Mucosa of rectum (tissue), 2 donors: ENCODE measurements around the gene SMAD5.

Source experiments
- H3K27ac ChIP-seq, 2 donors: one replicate each; pipeline ENCODE4 v1.7.0; 2013; ENCODE audit warnings: inconsistent platforms in 2 of 2, low read depth in 2 of 2, low read length in 2 of 2
- H3K27me3 ChIP-seq, 2 donors: one replicate each; pipeline ENCODE4 v1.7.0; 2013; ENCODE audit warnings: low read length in 2 of 2; ENCODE audit not compliant: control insufficient read depth in 2 of 2, insufficient read depth in 2 of 2
- H3K36me3 ChIP-seq, 2 donors: one replicate each; pipeline ENCODE4 v1.7.0; 2013; ENCODE audit warnings: low read length in 2 of 2; ENCODE audit not compliant: control insufficient read depth in 2 of 2, insufficient read depth in 2 of 2
- H3K4me1 ChIP-seq, 2 donors: one replicate each; pipeline ENCODE4 v1.7.0; 2013; ENCODE audit warnings: low read length in 2 of 2, mild to moderate bottlenecking in 1 of 2; ENCODE audit not compliant: control insufficient read depth in 2 of 2, insufficient read depth in 2 of 2
- H3K4me3 ChIP-seq, 2 donors: one replicate each; pipeline ENCODE4 v1.7.0; 2013; ENCODE audit warnings: low read length in 2 of 2
- H3K9ac ChIP-seq, 2 donors: one replicate each; pipeline ENCODE4 v1.7.0; 2013; ENCODE audit warnings: low read length in 2 of 2, low read depth in 1 of 2, mild to moderate bottlenecking in 1 of 2
- H3K9me3 ChIP-seq, 2 donors: one replicate each; pipeline ENCODE4 v1.7.0; 2013; ENCODE audit warnings: low read length in 2 of 2; ENCODE audit not compliant: control insufficient read depth in 2 of 2
- donor health status: healthy.
- donor health status: Normal muscosa, but diverticular disease.

The SMAD5 gene

DNA sequence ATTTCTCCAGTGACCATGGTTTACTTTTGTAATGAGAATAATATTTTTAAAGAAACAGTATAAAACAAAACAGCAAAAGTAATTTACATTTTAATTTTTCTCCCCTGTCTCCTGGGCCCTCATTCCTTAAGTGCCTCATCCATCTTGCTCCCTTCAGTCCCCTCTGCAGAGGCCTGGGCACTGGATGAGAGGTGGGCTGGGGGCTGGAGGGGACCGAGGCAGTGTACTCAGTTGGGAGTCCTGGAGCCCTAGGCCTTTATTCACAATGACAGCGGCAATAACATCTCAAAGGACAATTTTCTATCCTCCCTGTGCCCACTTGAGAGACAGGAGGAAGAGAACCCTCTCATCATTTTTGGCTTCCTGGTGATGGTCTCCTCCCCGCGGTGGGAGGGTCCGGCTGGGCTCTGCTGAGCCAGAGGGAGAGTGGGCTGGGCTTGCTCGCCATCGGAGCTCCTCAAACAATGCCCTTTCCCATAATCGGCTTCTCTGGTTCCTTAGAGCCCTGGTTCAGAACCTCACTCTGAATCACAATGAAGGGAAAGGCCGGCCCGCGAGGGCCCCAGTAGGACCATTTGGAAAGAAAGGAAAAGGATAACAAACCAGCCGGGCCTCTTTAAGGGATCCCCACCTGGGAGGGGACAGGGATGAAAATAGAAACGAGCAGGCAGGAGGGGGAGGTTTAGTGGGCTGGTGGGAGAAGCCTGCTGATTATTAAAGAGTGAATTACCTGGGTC lies 70.0 kb downstream of the SMAD5 start:
- H3K4me3 ChIP-seq: no peak overlapping the region
- no peak overlapping the region for H3K27ac ChIP-seq
- no peak overlapping the region for H3K9ac ChIP-seq
- no peaks in the 10 kb centered on the region for H3K27me3 ChIP-seq
- no peaks in the 10 kb centered on the region for H3K4me1 ChIP-seq
- H3K9me3 ChIP-seq: no peaks in the 10 kb centered on the region
- H3K36me3 ChIP-seq: no peaks in the 10 kb centered on the region

DNA sequence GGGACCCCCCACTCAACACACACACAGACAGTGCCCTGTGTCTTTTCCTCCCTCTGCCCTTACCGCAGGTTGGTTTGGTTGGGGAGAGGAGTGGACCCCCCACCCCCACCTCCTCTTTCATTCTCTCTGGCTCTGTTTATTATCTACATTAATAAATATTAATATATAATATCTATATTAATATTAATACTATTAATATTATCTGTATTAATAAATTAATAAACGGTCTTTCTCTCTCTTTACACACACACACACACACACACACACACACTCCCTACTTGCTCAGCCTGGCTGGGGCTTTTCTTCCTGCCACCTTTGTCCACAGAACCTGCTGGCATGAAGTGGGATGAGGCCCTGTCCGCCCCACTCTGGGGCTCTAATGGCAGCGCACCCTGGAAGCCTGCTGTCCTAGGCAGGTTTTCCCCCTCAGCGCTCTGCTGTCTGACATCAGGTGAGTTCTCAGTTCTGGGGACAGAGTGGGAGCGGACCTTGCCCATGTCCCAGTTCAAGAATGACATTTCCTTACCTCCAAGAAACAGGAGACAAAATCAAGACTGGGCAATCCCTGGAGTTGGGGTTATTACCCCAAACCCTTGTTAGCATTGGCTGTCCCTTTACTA lies 70.8 kb downstream of the SMAD5 start:
- no peak overlapping the region for H3K27ac ChIP-seq
- H3K36me3 ChIP-seq: no peaks in the 10 kb centered on the region
- H3K4me3 ChIP-seq: no peak overlapping the region
- no peaks in the 10 kb centered on the region for H3K4me1 ChIP-seq
- H3K9ac ChIP-seq: no peak overlapping the region
- no peaks in the 10 kb centered on the region for H3K27me3 ChIP-seq
- H3K9me3 ChIP-seq: no peaks in the 10 kb centered on the region

DNA sequence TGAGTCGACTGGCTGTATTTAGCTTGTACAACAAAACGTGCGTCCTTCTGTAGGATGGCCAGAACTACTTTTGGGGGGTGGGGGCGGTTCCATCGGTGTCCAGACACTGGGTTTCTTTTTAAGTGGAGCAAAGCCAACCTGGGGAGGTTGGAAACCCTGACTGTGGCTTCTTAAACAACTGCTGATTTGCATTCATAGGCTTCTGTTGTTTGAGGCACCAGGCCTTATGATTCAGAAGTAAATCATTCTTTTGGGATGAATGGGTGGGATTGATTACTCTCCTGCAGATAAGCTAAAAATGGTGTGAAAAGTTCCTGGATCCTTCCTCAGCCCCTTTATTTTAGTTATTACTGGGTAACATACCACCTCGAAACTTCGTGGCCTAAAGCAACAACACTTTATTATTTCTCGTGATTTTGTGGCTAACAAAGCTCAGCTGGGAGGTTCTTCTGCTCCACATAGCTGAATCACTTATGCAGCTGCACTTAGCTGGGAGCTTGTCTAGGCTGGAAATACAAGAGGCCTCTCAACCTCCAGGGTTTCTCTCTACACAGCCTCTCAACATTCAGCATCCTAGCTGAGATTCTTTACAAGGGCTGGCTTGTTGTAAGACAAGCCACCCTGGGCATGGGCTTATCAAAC lies 72.5 kb downstream of the SMAD5 start:
- Histone ChIP-seq H3K27ac (no peak overlapping the region), H3K27me3 (no peaks in the 10 kb centered on the region), H3K4me3 (no peak overlapping the region), H3K9ac (no peak overlapping the region), H3K4me1 (no peaks in the 10 kb centered on the region), H3K36me3 (no peaks in the 10 kb centered on the region), H3K9me3 (no peaks in the 10 kb centered on the region)

- Histone ChIP-seq H3K27me3 (no peaks in the 10 kb centered on the region), H3K9ac (no peak overlapping the region), H3K9me3 (no peaks in the 10 kb centered on the region), H3K4me3 (no peak overlapping the region), H3K27ac (no peak overlapping the region), H3K36me3 (no peaks in the 10 kb centered on the region), H3K4me1 (no peaks in the 10 kb centered on the region)
Observed at GRCh38 chr5:136205941-136206340, 73.3 kb downstream of the SMAD5 start.

- Histone ChIP-seq H3K9ac (no peak overlapping the region), H3K4me1 (no peaks in the 10 kb centered on the region), H3K27me3 (no peaks in the 10 kb centered on the region), H3K4me3 (no peak overlapping the region), H3K36me3 (no peaks in the 10 kb centered on the region), H3K27ac (no peak overlapping the region), H3K9me3 (no peaks in the 10 kb centered on the region)
Observed at GRCh38 chr5:136206361-136206760, 73.7 kb downstream of the SMAD5 start.

- H3K27ac ChIP-seq: no peak overlapping the region
- no peak overlapping the region for H3K9ac ChIP-seq
- H3K27me3 ChIP-seq: no peaks in the 10 kb centered on the region
- no peaks in the 10 kb centered on the region for H3K9me3 ChIP-seq
- H3K4me1 ChIP-seq: no peaks in the 10 kb centered on the region
- H3K36me3 ChIP-seq: no peaks in the 10 kb centered on the region
- H3K4me3 ChIP-seq: no peak overlapping the region
Observed at GRCh38 chr5:136207631-136208030, 75.0 kb downstream of the SMAD5 start.

DNA sequence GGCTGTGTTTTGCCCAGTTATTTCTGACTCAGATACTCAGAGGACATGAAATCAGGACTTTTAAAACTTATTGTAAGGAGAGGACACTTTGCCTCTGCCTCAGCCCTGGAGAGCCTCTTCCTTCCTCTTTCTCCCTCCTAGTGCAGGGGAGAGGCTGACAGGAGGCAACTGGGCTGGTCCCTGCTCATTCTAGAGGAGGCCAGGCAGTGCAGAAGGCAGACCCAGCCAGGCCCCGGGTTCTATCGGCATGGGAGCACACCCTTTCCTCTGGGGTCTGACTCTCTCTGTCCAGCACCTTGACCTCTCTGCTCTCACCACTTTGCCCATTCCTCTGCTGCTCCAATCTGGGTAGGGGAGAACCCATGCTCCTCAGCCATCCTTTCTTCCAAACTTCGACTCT lies 76.3 kb downstream of the SMAD5 start:
- no peaks in the 10 kb centered on the region for H3K36me3 ChIP-seq
- H3K4me1 ChIP-seq: no peaks in the 10 kb centered on the region
- no peaks in the 10 kb centered on the region for H3K9me3 ChIP-seq
- no peak overlapping the region for H3K27ac ChIP-seq
- no peaks in the 10 kb centered on the region for H3K27me3 ChIP-seq
- H3K4me3 ChIP-seq: no peak overlapping the region
- H3K9ac ChIP-seq: no peak overlapping the region

GRCh38 chr5:136209346-136209910 lies 76.8 kb downstream of the SMAD5 start:
- no peak overlapping the region for H3K27ac ChIP-seq
- H3K4me1 ChIP-seq: no peaks in the 10 kb centered on the region
- no peaks in the 10 kb centered on the region for H3K27me3 ChIP-seq
- H3K9ac ChIP-seq: no peak overlapping the region
- H3K4me3 ChIP-seq: no peak overlapping the region
- no peaks in the 10 kb centered on the region for H3K36me3 ChIP-seq
- no peaks in the 10 kb centered on the region for H3K9me3 ChIP-seq

DNA sequence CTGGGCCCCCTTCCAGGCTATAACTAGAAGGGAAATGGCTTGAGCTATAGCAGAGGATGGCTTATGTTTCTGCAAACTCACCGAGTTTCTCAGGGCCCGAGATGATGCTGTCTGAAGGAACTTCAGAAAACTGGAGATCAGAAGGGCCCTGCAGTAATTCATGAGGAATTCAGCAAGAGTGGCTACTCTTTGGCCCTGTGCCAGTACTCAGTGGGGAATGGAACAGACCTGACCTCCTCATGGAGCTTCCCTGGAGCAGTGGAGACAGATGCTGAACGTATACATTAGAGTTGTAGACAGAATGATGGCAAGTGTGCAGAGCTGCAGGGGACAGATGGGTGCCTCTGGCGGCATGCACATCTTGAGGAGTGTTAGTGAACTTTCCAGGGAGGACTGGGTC lies 77.6 kb downstream of the SMAD5 start:
- H3K4me1 ChIP-seq: no peaks in the 10 kb centered on the region
- no peaks in the 10 kb centered on the region for H3K9me3 ChIP-seq
- H3K4me3 ChIP-seq: no peak overlapping the region
- H3K36me3 ChIP-seq: no peaks in the 10 kb centered on the region
- H3K9ac ChIP-seq: no peak overlapping the region
- no peak overlapping the region for H3K27ac ChIP-seq
- no peaks in the 10 kb centered on the region for H3K27me3 ChIP-seq

DNA sequence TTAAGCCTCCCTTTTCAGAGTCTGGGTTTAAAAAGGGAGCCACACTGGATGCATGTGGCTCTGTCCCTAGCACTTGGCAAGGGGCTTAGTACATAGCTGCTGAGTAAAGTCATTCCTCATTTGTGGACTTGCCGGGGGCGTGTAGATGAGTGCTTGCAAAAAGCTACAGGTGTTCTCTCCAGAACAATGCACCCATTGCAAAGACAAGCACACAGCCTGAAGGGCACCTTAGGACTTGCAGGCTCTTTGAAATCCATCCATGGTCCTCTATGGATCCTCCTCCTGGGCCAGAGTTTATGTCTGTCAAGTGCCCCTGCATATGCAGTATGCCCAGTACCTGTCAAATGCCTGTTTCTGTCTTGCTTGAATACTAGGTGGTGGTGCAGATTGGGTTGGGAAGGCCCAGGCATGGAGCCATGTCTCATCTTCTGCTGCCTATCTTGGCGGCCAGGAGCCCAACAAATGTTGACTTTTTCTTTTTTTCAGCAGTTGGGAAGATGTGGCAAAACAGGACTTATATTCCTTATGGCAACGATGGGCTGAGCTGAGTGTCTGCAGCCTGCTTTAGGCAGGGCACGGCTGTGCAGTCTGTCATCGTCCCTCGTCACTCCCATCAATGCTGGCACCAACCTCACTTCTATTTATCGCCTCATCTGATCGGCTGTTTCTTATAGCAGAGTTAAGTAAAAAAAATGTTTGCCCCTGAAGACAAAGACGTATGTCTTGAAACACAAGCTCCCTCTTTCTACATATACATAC lies 78.8 kb downstream of the SMAD5 start:
- Histone ChIP-seq H3K9me3 (no peaks in the 10 kb centered on the region), H3K9ac (no peak overlapping the region), H3K4me3 (no peak overlapping the region), H3K27ac (no peak overlapping the region), H3K36me3 (no peaks in the 10 kb centered on the region), H3K4me1 (no peaks in the 10 kb centered on the region), H3K27me3 (no peaks in the 10 kb centered on the region)
